ENCODE data around the gene STXBP5L. TPM values are rescaled to one million over a fixed set of nuclear protein-coding genes. Genes with fewer than 3 reads are reported as not detected.
"Not testable (repeated sequence)": the region's sequence is repeated elsewhere in the genome, so short reads cannot be mapped to it uniquely, and the experiment has no call there.

Gene STXBP5L
- total RNA-seq, 1 experiment from 2014 or later: not detected

DNA sequence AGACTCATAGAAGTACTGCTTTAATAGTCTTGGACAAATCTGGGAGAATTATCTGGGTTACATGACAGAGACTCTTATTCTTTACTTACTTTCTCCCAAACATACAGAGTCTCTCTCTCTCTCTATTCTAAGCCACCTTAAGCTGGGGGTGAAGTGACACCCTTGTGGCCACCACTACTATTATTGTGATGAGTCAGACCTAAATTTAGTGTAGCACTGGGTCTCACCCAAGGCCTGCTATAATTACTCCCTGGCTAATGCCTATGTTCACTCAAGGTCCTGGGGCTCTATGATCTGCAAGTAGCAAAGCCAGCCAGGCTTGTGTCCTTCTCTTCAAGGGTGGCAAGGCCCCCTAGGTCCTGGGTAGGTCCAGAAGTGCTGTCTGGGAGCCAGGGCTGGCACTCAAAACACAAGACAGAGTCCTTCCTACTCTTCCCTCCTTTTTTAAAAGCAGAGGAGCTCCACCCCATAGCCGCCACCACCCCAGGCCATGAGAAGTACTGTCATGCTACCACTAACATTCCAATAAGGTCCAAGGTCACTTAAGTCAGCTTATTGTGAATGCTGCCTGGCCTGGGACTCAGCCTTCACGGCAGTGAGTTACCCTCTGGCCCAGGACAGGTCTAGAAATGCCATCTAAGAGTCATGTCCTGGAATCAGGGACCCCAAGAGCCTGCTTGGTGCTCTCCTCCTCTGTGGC is 454.2 kb downstream of the STXBP5L start:
- Histone ChIP-seq H3K27me3 (ENCODE audit: low read length) (no peaks in the 10 kb centered on the region), H4K20me1 (ENCODE audit: insufficient read depth, low read depth, low read length) (no peaks in the 10 kb centered on the region), H3K4me1 (ENCODE audit: low read length) (no peaks in the 10 kb centered on the region), H3K27ac (ENCODE audit: low read length) (no peak overlapping the region), H3K9ac (ENCODE audit: low read length) (no peak overlapping the region), H3K36me3 (ENCODE audit: insufficient read depth, low read length) (no peaks in the 10 kb centered on the region), H3K9me2 (replicated peaks; ENCODE audit: insufficient read depth, low read length) (no peaks in the 10 kb centered on the region), H2AFZ (ENCODE audit: low read length) (no peak overlapping the region), H3K79me2 (ENCODE audit: low read length) (no peaks in the 10 kb centered on the region), H3K4me2 (ENCODE audit: low read depth, low read length, poor library complexity, severe bottlenecking) (no peak overlapping the region), H3K9me3 (ENCODE audit: low read length) (no peaks in the 10 kb centered on the region), H3K4me3 (ENCODE audit: low read length) (no peak overlapping the region)
- no peak for DNase-seq

DNA sequence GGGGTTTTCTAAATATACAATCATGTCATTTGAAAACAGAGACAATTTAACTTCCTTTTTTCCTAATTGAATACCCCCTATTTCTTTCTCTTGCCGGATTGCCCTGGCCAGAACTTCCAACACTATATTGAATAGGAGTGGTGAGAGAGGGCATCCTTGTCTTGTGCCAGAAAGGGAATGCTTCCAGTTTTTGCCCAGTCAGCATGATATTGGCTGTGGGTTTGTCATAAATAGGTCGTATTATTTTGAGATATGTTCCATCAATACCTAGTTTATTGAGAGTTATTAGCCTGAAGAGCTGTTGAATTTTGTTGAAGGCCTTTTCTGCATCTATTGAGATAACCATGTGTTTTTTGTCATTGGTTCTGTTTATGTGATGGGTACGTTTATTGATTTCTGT is 480.3 kb downstream of the STXBP5L start:
- DNase-seq; H3K27me3 ChIP-seq (ENCODE audit: low read length); H2AFZ ChIP-seq (ENCODE audit: low read length): not testable (repeated sequence)

GRCh38 chr3:121395967-121396366 is 488.0 kb downstream of the STXBP5L start:
- H3K9ac ChIP-seq (ENCODE audit: low read length); H3K9me3 ChIP-seq (ENCODE audit: low read length): not testable (repeated sequence)

More for the DNA sequence above, 480.3 kb downstream of the STXBP5L start:
- not testable (repeated sequence) for H3K4me1 ChIP-seq (ENCODE audit: low read length); H3K79me2 ChIP-seq (ENCODE audit: low read length); H3K9me2 ChIP-seq (replicated peaks; ENCODE audit: insufficient read depth, low read length); H4K20me1 ChIP-seq (ENCODE audit: insufficient read depth, low read depth, low read length); H3K27ac ChIP-seq (ENCODE audit: low read length); H3K4me3 ChIP-seq (ENCODE audit: low read length); H3K9me3 ChIP-seq (ENCODE audit: low read length); H3K4me2 ChIP-seq (ENCODE audit: low read depth, low read length, poor library complexity, severe bottlenecking); H3K36me3 ChIP-seq (ENCODE audit: insufficient read depth, low read length); H3K9ac ChIP-seq (ENCODE audit: low read length)

DNA sequence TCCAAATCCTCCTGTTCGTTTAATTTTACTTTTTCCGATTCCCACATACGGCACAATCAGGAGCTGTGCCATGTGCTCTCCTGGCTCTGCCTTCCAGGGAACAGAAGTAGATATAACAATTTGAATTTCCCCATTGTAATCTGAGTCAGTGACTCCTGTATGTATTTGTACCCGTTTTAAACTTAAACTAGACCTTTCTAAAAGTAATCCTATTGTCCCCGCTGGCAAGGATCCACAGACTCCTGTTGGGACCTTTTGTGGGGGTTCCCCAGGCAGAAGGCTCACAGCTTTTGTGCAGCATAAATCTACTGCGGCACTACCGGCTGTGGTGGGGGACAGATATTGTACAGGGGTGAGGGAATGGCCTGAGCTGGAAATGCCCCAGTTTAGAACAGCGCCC is 490.0 kb downstream of the STXBP5L start:
- DNase-seq; H3K4me2 ChIP-seq (ENCODE audit: low read depth, low read length, poor library complexity, severe bottlenecking); H2AFZ ChIP-seq (ENCODE audit: low read length); H3K79me2 ChIP-seq (ENCODE audit: low read length); H3K36me3 ChIP-seq (ENCODE audit: insufficient read depth, low read length); H3K27me3 ChIP-seq (ENCODE audit: low read length); H3K27ac ChIP-seq (ENCODE audit: low read length); H3K9ac ChIP-seq (ENCODE audit: low read length); H3K4me1 ChIP-seq (ENCODE audit: low read length); H3K9me2 ChIP-seq (replicated peaks; ENCODE audit: insufficient read depth, low read length); H3K9me3 ChIP-seq (ENCODE audit: low read length); H3K4me3 ChIP-seq (ENCODE audit: low read length); H4K20me1 ChIP-seq (ENCODE audit: insufficient read depth, low read depth, low read length): not testable (repeated sequence)

More at GRCh38 chr3:121395967-121396366, 488.0 kb downstream of the STXBP5L start:
- H3K4me3 ChIP-seq (ENCODE audit: low read length); H3K4me2 ChIP-seq (ENCODE audit: low read depth, low read length, poor library complexity, severe bottlenecking); H3K27me3 ChIP-seq (ENCODE audit: low read length); H3K79me2 ChIP-seq (ENCODE audit: low read length); H3K9me2 ChIP-seq (replicated peaks; ENCODE audit: insufficient read depth, low read length); DNase-seq; H3K4me1 ChIP-seq (ENCODE audit: low read length); H3K36me3 ChIP-seq (ENCODE audit: insufficient read depth, low read length); H2AFZ ChIP-seq (ENCODE audit: low read length); H4K20me1 ChIP-seq (ENCODE audit: insufficient read depth, low read depth, low read length); H3K27ac ChIP-seq (ENCODE audit: low read length): not testable (repeated sequence)

DNA sequence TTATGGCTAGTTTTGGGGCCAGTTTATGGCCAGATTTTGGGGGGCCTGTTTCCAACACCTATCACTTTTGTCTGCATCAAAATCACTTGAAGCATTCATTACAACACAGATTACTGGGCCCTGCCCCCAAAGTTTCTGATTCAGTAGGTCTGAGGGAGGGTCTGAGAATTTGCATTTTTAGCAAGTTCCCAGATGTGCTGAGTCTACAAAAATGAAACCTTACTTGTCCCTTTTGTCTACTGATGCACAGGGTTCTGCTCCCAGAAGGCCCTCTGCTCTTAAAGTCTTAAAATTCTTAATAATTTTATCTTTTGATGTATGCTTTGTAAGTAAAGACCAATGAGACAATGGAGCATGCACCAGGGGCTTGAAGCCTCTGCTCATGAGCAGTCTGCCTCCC is 491.8 kb downstream of the STXBP5L start:
- no peaks in the 10 kb centered on the region for H3K27me3 ChIP-seq (ENCODE audit: low read length)
- no peak for DNase-seq

GRCh38 chr3:121405631-121406030 is 497.6 kb downstream of the STXBP5L start:
- H3K4me2 ChIP-seq (ENCODE audit: low read depth, low read length, poor library complexity, severe bottlenecking): no peak overlapping the region

More for the DNA sequence above, 491.8 kb downstream of the STXBP5L start:
- H2AFZ ChIP-seq (ENCODE audit: low read length): no peak overlapping the region
- no peaks in the 10 kb centered on the region for H3K36me3 ChIP-seq (ENCODE audit: insufficient read depth, low read length)
- H3K4me3 ChIP-seq (ENCODE audit: low read length): no peak overlapping the region
- no peaks in the 10 kb centered on the region for H3K9me2 ChIP-seq (replicated peaks; ENCODE audit: insufficient read depth, low read length)
- no peaks in the 10 kb centered on the region for H3K9me3 ChIP-seq (ENCODE audit: low read length)
- H3K9ac ChIP-seq (ENCODE audit: low read length): no peak overlapping the region
- H3K4me2 ChIP-seq (ENCODE audit: low read depth, low read length, poor library complexity, severe bottlenecking): no peak overlapping the region
- H4K20me1 ChIP-seq (ENCODE audit: insufficient read depth, low read depth, low read length): no peaks in the 10 kb centered on the region
- H3K79me2 ChIP-seq (ENCODE audit: low read length): no peaks in the 10 kb centered on the region
- no peaks in the 10 kb centered on the region for H3K4me1 ChIP-seq (ENCODE audit: low read length)
- H3K27ac ChIP-seq (ENCODE audit: low read length): no peak overlapping the region

GRCh38 chr3:121411523-121411922 is 503.5 kb downstream of the STXBP5L start:
- Histone ChIP-seq H4K20me1 (ENCODE audit: insufficient read depth, low read depth, low read length) (no peaks in the 10 kb centered on the region), H3K4me2 (ENCODE audit: low read depth, low read length, poor library complexity, severe bottlenecking) (no peak overlapping the region), H3K36me3 (ENCODE audit: insufficient read depth, low read length) (no peaks in the 10 kb centered on the region), H3K9ac (ENCODE audit: low read length) (no peak overlapping the region), H3K9me3 (ENCODE audit: low read length) (no peaks in the 10 kb centered on the region), H2AFZ (ENCODE audit: low read length) (no peak overlapping the region), H3K27ac (ENCODE audit: low read length) (no peak overlapping the region), H3K9me2 (replicated peaks; ENCODE audit: insufficient read depth, low read length) (no peaks in the 10 kb centered on the region), H3K27me3 (ENCODE audit: low read length) (no peaks in the 10 kb centered on the region), H3K4me1 (ENCODE audit: low read length) (no peaks in the 10 kb centered on the region), H3K4me3 (ENCODE audit: low read length) (no peak overlapping the region), H3K79me2 (ENCODE audit: low read length) (no peaks in the 10 kb centered on the region)
- no peak for DNase-seq

More at GRCh38 chr3:121405631-121406030, 497.6 kb downstream of the STXBP5L start:
- H3K36me3 ChIP-seq (ENCODE audit: insufficient read depth, low read length): no peaks in the 10 kb centered on the region
- H3K27me3 ChIP-seq (ENCODE audit: low read length): no peaks in the 10 kb centered on the region
- DNase-seq: no peak
- no peak overlapping the region for H2AFZ ChIP-seq (ENCODE audit: low read length)
- no peaks in the 10 kb centered on the region for H3K79me2 ChIP-seq (ENCODE audit: low read length)
- no peaks in the 10 kb centered on the region for H4K20me1 ChIP-seq (ENCODE audit: insufficient read depth, low read depth, low read length)
- H3K27ac ChIP-seq (ENCODE audit: low read length): no peak overlapping the region
- no peak overlapping the region for H3K4me3 ChIP-seq (ENCODE audit: low read length)
- no peak overlapping the region for H3K9ac ChIP-seq (ENCODE audit: low read length)
- H3K9me3 ChIP-seq (ENCODE audit: low read length): no peaks in the 10 kb centered on the region
- H3K9me2 ChIP-seq (replicated peaks; ENCODE audit: insufficient read depth, low read length): no peaks in the 10 kb centered on the region
- H3K4me1 ChIP-seq (ENCODE audit: low read length): no peaks in the 10 kb centered on the region

DNA sequence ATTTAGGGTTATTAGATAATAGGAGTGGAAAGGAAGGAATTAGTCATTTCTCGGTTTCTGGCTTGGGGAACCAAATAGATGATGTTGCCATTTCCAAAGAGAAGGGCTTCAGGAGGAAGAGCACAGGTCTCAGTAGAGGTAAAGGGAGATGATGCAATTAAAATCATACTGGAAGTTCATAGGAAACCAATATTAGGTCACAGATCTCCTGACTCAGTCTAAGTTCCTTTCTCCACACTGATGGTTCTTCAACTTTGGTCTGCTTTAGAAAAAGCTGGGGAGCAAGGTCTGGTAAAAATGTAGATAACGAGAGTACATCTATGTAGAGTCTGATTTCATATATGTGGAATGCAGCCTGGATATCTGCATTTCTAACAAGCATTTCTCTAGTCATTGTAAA is 506.9 kb downstream of the STXBP5L start:
- Histone ChIP-seq H3K27ac (ENCODE audit: low read length) (no peak overlapping the region), H3K4me1 (ENCODE audit: low read length) (no peaks in the 10 kb centered on the region), H3K79me2 (ENCODE audit: low read length) (no peaks in the 10 kb centered on the region), H3K9ac (ENCODE audit: low read length) (no peak overlapping the region), H3K4me3 (ENCODE audit: low read length) (no peak overlapping the region), H3K9me3 (ENCODE audit: low read length) (no peaks in the 10 kb centered on the region), H3K4me2 (ENCODE audit: low read depth, low read length, poor library complexity, severe bottlenecking) (no peak overlapping the region), H3K36me3 (ENCODE audit: insufficient read depth, low read length) (no peaks in the 10 kb centered on the region), H3K9me2 (replicated peaks; ENCODE audit: insufficient read depth, low read length) (no peaks in the 10 kb centered on the region), H3K27me3 (ENCODE audit: low read length) (no peaks in the 10 kb centered on the region), H4K20me1 (ENCODE audit: insufficient read depth, low read depth, low read length) (no peaks in the 10 kb centered on the region), H2AFZ (ENCODE audit: low read length) (no peak overlapping the region)
- no peak for DNase-seq

Measured in Karpas-422 (cell line).